ENCODE data around the gene AXIN2.
"Not testable (repeated sequence)": the region's sequence is repeated elsewhere in the genome, so short reads cannot be mapped to it uniquely, and the experiment has no call there.

Gene AXIN2

GRCh38 chr17:65537845-65538674, 23.4 kb downstream of the AXIN2 start:
- no peak for DNase-seq (ENCODE audit: low read depth in 2 of 2)

GRCh38 chr17:65537343-65537844, 24.1 kb downstream of the AXIN2 start:
- DNase-seq (ENCODE audit: low read depth in 2 of 2): no peak

- DNase-seq (ENCODE audit: low read depth in 2 of 2): no peak
Measured at GRCh38 chr17:65536573-65537342, 24.7 kb downstream of the AXIN2 start.

GRCh38 chr17:65535777-65536572, 25.5 kb downstream of the AXIN2 start:
- no peak for DNase-seq (ENCODE audit: low read depth in 2 of 2)

GRCh38 chr17:65533852-65534457, 27.5 kb downstream of the AXIN2 start:
- DNase-seq (ENCODE audit: low read depth in 2 of 2): no peak

- DNase-seq (ENCODE audit: low read depth in 2 of 2): no peak
Measured at GRCh38 chr17:65533056-65533745, 28.2 kb downstream of the AXIN2 start.

- DNase-seq (ENCODE audit: low read depth in 2 of 2): no peak
Measured at GRCh38 chr17:65532101-65532890, 29.2 kb downstream of the AXIN2 start.

- no peak for DNase-seq (ENCODE audit: low read depth in 2 of 2)
Measured at GRCh38 chr17:65531256-65532100, 30.0 kb downstream of the AXIN2 start.

GRCh38 chr17:65530523-65531255, 30.8 kb downstream of the AXIN2 start:
- no peak for DNase-seq (ENCODE audit: low read depth in 2 of 2)

- DNase-seq (ENCODE audit: low read depth in 2 of 2): no peak
Measured at GRCh38 chr17:65529761-65530522, 31.5 kb downstream of the AXIN2 start.

- DNase-seq (ENCODE audit: low read depth in 2 of 2): no peak
Measured at GRCh38 chr17:65529040-65529633, 32.3 kb downstream of the AXIN2 start.

- no peak for DNase-seq (ENCODE audit: low read depth in 2 of 2)
Measured at GRCh38 chr17:65527857-65528591, 33.4 kb downstream of the AXIN2 start.

- DNase-seq (ENCODE audit: low read depth in 2 of 2): no peak
Measured at GRCh38 chr17:65527381-65527780, 34.1 kb downstream of the AXIN2 start.

- DNase-seq (ENCODE audit: low read depth in 2 of 2): not testable (repeated sequence)
Measured at GRCh38 chr17:65526854-65527253, 34.6 kb downstream of the AXIN2 start.

GRCh38 chr17:65523853-65524664, 37.4 kb downstream of the AXIN2 start:
- no peak for DNase-seq (ENCODE audit: low read depth in 2 of 2)

GRCh38 chr17:65523411-65523810, 38.0 kb downstream of the AXIN2 start:
- DNase-seq (ENCODE audit: low read depth in 2 of 2): no peak

All from stimulated activated CD8-positive, alpha-beta memory T cell treated with anti-CD3 and anti-CD28 coated beads, Interleukin-7, amount 100 ng/mL, for 4 hours (primary cell).